ENCODE results near the gene CFL2.
"Not testable (repeated sequence)": the region's sequence is repeated elsewhere in the genome, so short reads cannot be mapped to it uniquely, and the experiment has no call there.

The CFL2 gene

DNA sequence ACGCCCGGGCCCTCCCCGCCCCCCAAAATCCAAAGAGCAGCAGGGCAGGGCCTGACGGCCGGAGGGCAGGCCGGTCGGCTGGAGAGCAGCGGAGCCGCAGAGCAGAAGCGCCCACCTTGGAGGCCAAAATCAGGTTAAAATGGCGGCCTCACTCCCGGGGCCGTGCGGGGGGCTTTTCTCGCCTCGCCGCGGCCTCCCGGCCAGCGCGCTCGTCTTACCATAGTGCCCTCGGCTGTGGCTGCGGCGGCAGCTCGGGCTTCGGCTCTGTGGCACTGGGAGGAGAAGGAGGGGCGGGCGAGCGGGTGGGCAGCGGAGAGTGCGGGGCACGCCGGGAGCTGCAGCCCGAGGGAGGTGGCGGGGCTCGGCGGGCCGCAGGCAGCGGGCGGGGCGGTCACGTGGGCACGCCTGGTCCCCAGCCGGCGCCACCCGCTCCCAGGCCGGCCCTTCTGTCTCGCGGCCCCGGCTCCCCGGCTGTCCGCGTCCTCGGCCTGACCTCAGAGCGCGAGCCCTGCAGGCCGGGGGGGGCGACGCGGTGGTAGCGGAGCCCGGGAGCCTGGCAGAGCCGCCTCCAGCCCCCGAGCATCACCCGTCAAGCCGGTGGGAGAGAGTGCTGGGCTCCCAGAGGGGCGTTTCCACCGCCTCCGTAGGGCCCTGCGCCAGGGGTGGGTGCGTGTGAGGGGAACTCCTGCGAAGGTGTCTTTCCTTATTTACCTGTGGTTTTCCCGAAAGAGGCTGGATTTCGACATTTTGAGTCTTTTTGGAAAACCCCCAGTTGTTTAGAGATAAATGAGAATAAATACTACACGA lies at the start of gene CFL2:
TSS of gene CFL2 (minus strand) at position 274 of the 807 bp plus-strand sequence. CDS start at position 221, 53 bp downstream.
- DNase-seq: peak; percentile 58 to 74

DNA sequence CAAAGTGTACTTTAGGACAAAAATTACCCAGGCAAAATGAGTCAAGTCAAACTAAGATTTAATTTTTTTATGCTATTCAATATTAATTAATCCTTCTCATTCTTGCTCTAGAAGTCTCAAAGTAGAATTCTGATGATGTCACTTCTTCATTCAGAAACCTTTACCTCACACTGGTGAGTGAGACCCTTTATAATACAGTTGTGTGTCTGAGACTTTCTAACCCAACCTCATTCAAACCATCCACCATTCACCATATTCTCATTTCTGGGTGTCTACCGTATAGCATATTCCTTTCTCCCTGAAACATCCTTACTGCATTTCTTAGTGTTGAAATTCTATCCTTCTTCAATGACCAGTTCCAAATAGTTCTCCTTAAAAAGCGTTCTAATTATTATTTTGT lies 40.8 kb upstream of the CFL2 start:
- DNase-seq: no peak

DNA sequence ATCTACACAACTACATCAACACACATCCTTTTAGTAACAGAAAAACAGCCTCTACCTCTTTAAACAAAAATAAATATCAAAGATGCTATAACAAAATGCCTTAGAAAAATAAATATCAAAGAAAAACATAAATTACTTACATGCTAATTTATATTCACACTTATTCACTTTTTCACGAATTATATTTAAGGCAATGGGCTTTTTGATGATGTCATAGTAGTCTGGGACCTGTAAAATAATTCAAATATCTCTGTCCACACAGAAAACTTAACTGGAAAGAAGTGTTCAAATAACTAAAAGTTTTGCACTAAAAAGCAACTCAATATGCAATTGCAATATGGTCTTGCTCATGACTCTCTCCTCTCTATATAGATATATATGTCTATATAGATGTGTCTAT lies 40.3 kb upstream of the CFL2 start:
- DNase-seq: no peak

DNA sequence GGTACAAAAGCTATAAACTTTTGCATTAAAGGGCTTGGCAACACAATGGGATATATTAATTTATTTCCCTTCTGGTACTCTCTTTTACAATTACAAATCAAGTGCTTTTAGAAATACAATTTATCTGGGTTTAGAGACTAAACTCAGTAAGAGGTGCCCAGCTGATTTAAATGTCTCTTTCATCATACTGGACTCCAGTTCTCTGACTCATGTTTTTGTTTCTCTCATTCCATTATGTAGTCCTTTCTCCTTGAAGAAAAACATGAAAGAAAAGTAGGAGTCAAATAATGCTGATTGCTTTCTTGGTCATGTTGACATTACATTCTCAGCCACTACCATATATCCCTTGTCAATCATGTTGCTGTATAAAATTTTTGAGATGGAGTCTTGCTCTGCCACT lies 36.3 kb upstream of the CFL2 start:
- no peak for DNase-seq

DNA sequence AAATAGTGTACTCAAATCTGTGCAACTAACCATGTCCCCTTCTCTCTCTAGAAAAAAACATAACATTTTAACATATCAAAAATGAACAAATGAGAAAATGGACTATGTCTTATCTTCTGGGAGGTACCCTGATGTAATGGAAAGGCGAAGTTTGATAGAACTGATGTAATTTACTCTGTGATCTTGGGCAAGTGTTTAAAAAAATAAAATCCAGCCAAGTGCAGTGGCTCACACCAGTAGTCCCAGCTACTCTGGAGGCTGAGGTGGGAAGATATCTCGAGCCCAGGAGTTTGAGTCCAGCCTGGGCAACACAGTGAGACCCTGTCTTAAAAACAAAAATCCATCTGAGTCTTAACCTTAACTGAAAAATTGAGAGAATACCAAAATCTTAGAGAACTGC lies 35.8 kb upstream of the CFL2 start:
- no peak for DNase-seq

DNA sequence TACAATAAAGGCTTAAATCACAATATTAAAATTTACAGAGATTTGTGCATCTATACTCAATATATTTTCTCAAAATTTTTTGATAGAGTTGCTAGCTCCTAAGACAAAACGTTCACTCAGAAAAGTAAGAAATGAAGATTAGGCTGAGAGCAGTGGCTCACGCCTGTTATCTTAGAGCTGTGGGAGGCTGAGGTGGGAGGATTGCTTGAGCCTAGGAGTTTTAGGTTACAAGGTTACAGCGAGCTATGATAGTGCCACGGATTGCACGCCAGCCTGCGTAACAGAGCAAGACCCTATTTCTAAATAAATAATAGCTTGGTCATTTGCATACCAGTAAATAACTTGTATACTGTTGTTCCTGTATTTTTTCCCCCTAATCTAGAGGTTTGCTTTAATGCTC lies 35.0 kb upstream of the CFL2 start:
- DNase-seq: no peak

DNA sequence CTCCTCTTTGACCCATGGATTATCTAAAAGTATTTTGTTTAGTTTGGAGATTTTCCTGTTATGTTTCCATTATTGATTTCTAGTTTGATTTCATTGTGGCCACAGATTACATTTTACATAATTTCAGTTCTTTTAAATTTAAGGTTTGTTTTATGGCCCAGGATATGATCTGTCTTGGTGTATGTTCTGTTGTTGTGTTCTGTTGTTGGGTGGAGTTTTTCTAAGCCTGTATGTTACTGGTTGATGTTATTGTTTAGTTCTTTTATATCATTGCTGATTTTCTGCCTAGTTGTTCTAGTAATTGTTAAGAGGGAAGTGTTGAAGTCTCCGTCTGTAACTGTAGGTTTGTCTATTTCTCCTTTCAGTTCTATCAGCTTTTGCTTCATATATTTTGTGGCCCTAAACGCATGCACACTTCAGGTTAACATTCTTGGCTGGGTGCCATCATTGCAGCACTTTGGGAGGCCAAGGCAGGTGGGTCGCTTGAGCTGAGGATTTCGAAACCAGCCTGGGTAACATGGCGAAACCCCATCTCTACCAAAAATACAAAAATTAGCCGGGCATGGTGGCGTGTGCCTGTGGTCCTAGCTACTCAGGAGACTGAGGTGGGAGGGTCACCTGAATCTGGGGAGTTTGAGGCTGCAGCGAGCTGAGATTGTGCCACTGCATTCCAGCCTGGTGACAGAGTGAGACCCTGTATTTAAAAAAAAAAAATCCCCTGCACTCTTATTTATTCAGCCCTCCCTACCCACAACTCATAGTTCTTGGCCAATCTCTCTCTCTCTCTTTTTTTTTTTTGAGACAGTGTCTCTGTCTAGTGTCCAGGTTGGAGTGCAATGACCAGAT lies 28.1 kb upstream of the CFL2 start:
- DNase-seq: no peak

DNA sequence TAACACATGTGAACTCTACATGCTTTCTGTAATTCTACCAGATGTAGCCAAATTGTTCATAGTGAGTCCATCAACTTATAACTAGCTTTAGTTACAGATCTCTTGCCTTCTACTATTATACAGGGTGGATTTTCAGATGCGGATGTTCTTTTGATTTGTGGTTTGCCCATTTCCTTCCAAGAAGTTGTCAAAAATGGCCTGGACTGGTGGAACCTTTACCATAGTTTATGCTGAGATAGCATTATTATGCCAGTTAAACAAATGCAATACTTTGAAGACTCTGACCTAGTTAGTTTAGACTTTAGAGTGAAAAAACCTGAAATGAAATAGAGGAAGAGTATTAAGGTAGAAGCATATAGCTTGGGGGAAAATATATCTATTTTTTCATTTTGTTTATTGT lies 27.4 kb upstream of the CFL2 start:
- no peak for DNase-seq

DNA sequence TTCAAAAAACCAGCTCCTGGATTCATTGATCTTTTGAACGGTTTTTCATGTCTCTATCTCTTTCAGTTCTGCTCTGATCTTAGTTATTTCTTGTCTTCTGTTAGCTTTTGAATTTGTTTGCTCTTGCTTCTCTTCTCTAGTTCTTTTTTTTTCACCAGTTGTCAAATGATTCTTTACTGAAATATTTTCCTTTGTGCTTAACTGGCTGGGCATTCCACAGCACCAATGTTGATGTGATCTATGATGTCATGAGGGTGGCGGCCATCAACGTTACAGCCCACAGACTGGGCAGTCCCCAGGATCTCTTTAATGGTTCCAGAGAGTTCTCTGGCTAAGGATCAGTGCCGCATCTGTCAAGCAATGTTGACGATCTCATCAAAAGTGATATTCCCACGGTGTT lies 25.7 kb upstream of the CFL2 start:
- DNase-seq: not testable (repeated sequence)

DNA sequence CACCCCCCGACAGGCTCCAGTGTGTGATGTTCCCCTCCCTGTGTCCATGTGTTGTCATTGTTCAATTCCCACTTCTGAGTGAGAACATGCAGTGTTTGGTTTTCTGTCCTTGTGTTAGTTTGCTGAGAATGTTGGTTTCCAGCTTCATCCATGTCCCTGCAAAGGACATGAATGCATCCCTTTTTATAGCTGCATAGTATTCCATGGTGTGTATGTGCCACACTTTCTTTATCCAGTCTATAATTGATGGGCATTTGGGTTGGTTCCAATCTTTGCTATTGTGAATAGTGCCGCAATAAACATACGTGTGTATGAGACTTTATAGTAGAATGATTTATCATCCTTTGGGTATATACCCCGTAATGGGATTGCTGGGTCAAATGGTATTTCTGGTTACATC lies 22.7 kb upstream of the CFL2 start:
- not testable (repeated sequence) for DNase-seq

DNA sequence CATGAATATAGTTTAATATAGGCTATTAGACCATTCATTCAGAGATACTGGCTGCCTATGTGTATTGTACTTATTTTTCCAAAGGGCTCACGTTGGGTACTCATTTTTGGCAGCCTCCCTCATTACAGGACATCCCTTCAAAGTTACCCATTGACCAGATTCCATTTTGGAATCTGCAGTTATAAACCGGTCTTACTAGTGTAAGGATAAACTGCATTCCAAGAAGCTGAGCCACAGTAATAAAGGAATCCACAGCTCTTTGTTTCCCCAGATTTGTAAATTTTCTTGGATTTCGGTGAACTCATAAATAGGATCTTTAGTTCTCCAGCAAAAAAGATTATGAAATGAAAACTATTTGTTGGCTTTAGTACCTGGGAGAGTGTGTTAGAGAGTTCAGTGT lies 18.9 kb upstream of the CFL2 start:
- DNase-seq: no peak

DNA sequence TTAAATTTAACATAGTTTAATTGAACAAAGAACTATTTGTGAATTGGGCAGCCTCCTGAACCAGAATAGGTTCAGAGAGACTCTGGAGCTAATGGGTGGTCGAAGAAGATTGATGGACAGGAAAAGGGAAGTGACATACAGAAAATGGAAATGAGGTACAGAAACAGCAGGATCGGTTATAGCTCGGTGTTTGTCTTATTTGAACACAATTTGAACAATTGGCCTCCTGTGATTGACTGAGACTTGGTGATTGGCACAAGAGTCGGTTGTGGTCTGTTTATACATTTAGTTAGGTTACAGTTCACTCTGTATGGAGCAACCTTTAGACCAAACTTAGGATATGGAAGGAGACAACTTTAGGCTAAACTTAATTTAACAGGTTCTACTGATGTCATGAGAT lies 18.4 kb upstream of the CFL2 start:
- no peak for DNase-seq

DNA sequence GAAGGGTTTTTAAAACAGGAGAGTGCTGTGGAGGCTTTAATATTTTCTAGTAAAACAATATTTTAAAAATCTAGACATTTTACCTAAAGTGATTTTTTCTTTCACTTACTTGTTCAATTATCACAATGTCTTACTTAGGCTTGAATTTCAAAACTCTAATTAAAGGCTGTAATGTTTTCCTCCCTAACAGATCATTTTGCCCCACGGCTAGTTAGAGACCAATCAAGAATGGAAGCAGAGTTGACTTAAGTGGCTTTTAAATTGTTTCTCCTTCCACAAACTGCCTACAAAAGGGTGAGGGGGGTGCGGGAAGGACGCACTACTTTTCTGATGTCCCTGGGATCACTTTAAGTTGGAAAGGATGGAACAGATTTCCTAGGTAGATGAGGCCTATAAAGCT lies 9.5 kb upstream of the CFL2 start:
- DNase-seq: no peak

DNA sequence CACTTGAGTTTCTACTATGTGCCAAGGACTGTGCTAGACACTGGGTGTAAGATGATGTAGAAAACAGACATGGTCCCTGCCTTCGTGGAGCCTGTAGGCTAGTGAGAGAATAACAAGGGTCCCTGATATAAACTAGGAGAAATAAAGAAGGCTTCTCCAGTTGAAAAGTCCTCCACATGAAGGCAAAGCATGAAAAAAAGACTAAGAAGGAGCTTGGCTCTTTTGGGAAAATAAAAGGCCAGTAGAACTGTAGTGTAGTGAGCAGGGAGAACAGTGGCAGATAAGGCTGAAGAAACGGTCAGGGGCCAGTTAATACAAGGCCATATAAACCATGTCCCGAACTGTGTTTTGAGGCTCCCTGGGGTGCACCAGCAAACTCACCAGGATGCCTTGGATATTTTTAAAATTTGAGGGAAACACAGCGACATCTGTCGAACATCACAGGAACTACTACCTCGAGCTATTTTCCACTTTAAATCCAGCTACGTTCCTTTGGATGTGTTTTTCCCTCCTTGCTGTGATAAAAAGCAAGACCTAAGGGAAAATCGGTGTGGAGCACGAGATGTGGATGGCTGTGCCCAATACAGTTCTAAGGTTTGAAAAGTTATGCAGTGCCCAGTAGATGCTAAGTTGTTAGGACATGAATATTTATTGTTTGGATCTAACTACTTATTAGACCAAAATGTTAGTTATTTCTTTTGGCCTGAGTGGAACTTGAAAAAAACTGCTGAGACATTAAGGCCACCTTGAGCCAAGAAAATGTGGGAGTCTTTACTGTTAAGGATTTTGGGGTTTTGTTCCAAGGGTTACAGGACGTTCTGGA lies 8.5 kb upstream of the CFL2 start:
- peak; percentile 18 to 46 for DNase-seq

DNA sequence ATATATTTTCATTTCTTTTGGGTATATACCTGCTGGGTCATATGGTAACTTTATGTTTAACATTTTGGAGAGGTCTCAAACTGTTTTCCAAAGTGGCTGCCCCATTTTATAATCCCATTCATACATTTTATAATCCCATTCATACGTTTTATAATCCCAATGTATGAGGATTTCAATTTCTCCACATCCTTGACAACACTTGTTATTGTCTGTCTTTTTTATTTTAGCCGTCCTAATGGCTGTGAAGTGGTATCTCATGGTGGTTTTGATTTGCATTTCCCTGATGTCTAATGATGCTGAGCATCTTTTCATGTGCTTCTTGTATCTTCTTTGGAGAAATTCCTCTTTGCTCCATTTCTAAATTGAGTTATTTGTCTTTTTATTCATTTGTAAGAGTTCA lies 6.7 kb upstream of the CFL2 start:
- DNase-seq: no peak

DNA sequence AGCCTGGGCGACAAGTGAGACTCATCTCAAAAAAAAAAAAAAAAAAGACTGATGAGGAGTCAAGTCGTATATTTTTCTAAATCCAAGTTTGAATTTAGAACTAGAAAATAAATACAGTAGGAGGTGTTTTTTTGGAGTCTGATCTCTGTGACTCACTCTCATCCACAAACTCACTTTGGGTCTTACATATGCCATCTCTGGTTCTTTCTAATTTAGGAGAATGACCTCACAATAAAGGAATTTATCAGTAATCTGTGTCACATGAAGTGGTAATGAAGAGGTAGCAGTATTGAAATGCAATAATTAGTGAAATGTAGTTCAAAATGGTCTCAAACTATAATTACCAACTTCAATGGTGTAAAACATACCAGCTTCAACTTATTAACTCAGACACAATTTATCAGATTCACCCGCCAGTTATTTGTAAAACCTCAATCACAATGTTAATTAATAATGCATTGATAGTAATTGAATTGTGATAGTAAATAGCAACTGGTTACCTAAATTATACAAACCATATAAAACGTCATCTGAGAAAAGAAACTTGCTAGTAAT lies 4.4 kb upstream of the CFL2 start:
- no peak for DNase-seq

DNA sequence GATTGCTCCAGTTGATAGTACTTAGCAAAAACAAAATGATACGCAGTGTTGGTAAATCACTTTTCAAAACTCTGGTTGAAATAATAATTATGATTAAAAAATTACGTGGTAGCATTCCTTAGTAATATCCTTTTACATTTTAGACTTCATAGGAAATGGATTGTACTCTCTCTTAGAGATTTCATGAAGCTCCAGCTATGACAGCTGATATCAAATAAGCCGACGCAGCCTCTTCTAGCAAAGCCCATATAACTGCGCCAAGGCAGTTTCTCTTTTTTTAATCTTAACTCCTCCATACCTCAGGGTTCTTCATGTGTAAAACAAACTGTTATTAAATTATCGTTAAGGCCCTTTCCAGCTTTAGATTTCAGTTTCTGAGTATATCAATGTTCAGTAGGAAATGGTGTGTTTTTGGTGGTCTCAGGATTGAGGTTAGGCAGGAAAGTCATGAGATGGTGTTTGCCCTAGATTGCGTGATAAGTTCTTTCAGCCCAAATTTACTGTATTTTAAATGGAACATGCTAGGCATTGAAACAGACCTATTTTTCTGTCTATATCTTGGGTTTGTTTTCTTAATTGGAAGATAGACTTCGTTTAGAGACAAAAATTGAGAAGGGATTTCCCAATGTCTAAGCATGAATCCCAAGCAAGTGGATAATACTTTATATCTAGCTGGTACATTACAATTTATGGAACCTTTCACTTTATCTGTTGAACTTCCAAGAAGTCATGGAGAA lies 902 bp upstream of the CFL2 start:
- DNase-seq: no peak

DNA sequence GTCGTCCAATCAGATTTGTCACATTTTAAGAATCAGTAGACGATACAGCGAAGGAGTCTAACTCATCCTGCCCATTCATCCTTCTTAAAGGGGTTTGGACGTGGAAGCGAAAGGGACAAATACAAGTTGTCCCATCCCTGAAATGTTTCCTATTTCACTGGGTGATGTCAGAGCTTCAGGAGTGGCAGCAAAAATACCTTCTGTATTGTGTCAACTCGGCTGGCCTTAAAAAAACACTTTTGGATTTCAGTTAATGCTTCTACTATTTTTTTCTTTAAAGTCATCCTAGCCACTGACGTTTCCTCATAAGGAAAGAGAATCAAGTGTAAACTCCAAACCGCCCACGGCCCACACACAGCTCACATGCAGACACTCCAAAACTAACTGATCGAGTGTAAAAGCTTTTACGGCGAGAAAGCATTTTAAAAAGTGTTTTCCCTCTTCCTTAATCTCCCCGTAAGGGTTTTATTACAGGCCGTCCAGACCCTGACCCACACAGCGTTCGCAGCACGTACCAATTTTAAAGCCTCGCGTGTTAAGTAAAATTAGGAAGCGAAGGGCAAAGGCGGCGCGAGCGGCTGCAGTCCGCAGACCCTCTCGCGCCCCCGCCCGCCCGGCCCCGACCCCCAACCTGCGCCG lies 593 bp downstream of the CFL2 start:
- DNase-seq: peak; percentile 40 to 49

DNA sequence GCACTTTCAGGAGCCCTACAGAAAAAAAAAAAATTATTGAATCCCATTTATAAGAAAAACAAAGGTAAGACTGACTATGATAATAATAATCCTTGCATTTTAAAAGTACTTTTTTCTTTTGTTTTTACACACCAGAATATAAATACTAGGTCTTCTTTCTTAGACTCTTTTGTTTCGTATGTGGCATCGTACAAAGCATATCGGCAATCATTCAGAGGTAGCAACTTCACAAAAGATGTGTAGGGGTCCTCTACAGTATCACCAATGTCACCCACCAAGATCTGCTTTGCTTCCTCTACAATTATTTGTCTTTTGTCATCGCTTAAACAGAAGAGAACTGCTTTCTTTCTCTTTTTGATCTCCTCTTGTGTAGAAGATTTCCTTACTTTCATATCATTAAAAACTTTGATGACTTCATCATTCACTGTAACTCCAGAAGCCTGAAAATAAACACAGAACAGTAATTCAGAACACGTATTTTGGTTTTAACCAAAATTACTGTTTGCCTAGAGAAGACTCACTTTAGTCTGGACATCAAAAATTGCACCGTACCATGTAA lies 1.2 kb downstream of the CFL2 start:
- no peak for DNase-seq

DNA sequence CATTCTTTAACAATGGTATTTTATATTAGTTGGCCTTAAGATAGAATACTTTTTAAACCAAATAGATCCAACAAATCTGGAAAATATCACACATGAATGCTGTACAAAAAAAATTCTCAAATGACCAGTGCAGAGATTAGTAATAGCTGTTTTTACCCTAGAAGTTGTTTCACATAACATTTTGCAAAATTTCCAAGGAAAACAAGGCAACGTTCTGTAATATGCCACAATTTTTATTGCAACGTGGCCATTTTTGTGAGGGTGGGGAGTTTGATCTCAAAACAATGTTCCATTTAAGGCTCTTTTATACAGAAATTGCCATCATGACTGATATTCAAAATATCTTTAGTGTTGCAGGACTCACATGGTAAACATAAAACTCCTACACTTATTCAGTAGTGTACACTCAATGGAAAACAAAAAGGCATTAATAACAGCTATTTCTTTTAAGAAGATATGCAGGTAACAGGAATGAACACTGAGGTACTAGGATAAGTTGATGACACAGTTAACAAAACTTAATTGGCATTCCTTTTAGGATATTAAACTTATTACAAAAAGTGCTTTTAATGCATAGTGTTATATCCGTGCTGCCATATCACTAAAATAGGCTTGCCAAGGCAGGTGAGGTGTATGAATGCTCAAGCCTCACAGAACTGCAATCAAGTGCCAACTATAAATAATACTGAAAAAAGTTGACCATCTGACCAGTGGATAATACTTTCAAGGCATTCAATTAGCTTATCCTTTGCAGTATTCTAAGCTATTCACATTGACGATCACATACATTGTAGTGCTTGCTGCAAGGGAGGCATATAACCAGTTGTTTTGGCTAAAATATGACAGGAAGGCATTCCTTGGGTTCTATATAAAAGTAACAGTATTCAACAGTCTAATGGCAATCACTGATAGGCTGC lies 2.3 kb downstream of the CFL2 start:
- DNase-seq: no peak

All from activated CD4-positive, alpha-beta T cell treated with anti-CD3 and anti-CD28 coated beads for 4 hours (primary cell).